COLO668 (cell line): ENCODE results near the gene NTN5.
"Not testable (repeated sequence)": the region's sequence is repeated elsewhere in the genome, so short reads cannot be mapped to it uniquely, and the experiment has no call there.

Experiments used
- DNase-seq: peaks from one replicate; lab custom pipeline; 2025; ENCODE audit not compliant: unreplicated experiment; lab: John Stamatoyannopoulos, UW

Gene NTN5

GRCh38 chr19:48645620-48646000 lies 27.2 kb downstream of the NTN5 start:
- DNase-seq, result no peak

DNA sequence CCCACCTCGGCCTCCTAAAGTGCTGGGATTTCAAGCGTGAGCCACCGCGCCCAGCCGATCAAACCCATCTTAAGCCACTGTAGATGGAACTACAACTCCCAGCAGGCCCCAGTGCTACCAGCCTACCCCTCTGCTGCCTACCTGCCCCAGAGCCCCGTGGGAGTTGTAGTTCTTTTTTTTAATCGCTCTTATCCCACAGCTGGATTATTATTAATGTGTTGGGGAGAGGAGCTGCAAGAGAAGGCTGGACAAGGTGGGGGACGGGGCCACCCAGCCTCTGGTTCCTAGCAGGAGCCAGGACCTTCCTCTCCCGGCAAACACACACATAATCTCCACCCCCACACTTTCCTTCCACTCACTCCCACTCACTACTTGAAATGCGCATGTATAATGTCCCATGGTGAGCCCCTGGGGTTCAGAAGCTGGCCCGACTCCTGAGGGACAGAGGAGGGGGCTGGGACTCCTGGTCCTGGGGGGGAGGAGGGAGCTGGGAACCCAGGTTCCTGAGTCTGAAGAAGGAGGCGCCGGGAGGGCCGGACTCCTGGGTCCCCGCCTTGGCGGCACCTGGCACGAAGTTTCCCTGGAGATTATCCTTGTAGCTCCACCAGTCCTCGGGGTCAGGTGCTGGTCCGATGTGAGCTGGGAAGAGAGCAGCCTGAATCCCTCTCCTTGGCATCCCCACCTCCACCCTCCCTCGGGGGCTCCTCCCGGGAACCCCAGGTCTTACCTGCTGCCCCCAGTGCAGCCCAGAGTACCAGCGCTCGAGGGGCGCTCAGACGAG lies 27.8 kb downstream of the NTN5 start:
- peak; percentile 62 for DNase-seq

- DNase-seq, result no peak
Observed at GRCh38 chr19:48644355-48644754, 28.5 kb downstream of the NTN5 start.

DNA sequence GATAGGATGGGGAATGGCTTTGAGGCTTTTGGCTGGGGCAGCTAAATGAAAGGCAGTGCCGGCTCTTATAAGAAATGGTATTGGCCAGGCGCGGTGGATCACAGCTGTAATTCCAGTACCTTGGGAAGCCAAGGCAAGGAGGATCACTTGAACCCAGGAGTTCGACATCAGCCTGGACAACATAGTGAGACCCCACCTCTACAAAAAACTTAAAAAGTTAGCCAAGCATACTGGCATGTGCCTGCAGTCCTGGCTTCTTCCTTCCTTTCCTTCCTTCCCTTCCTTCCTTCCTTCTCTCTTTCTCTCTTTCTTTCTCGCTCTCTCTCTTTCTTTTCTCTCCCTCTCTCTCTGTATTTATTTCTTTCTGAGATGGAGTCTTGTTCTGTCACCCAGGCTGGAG lies 30.0 kb downstream of the NTN5 start:
- no peak for DNase-seq

- DNase-seq, result no peak
Observed at GRCh38 chr19:48641850-48642249, 31.0 kb downstream of the NTN5 start.

DNA sequence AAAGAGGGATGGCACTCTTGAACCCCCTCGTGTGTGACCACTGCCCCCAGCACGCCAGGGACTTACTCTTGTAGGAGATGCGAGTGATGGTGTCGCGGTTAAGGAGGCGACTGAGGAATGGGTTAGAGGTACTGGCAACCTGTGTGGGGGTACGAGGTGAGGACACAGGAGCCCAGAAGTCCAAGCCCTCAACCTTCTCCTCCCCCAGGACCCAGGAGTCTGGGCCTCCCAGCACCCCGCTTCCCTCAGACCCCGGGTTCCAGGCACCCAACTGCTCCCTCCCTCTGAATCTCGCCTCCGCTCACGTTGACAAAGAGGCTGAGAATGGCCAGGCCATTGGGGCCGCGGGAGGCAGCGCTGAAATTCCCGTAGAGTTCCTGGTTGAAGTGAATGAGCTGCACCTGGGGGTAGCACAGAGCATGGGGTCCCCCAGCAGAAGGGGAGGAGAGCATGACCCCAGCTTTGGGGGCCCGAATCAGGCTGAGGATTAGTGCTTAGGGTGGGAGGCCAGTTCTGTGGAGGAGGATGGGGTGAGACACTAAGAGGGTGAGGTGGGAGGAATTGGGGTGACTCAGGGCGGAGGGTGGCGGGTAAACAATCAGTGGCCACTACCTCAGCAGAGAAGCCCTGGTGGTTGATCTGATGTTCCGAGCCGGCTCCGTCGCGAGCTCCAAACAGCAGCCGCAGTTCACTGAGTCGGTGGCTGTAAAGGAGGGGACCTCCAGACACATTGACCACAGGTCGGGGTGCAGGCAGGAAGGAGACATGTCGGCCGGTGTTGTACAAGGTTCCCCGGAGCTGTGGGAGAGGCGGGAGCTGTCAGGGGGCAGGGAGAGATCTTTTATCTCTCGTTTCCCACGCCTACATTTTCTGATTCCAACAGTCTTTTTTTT lies 33.1 kb downstream of the NTN5 start:
- DNase-seq, result no peak

GRCh38 chr19:48638831-48639381 lies 33.9 kb downstream of the NTN5 start:
- DNase-seq, result no peak

DNA sequence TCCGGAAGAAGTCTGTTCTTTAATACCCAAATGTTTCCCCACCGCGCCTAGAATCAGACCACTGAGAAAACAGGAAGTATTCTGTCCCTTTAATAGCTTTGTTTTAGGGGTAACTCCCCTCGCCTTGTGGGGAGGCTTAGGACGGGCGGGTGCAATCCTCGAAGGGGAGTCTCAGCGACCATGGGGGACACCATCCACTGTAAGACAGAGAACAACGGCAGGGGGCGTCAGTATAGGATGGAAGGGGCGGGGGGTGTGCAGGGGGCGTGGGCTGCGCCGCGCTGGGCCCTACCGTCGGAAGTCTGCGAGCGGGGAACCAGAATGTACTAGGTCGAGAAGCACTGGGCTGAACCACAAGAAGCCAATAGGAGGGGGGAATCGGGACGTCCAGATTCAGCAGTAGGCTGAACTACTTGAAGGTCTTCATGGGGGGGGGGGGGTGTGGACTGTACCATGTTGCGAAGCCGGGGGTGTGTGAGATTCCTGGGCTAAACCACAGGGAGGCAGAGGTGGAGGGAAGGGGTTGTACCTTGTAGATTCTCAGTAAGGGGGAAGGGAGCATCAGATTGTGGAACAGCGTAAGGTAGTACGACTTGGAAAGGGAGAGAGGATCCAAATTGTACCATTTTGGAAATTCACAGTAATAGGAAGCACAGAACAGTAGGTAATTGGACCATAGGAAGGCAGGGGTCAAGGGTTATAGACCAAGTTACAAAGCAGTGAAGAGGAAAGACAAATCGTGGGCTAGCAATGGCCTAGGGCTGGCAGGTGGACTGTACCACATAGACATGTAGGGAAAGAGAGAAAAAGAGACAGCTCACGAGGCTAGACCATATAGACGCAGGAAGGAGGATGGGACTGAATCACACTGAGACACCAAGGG lies 34.6 kb downstream of the NTN5 start:
- DNase-seq, result peak; percentile 63

DNA sequence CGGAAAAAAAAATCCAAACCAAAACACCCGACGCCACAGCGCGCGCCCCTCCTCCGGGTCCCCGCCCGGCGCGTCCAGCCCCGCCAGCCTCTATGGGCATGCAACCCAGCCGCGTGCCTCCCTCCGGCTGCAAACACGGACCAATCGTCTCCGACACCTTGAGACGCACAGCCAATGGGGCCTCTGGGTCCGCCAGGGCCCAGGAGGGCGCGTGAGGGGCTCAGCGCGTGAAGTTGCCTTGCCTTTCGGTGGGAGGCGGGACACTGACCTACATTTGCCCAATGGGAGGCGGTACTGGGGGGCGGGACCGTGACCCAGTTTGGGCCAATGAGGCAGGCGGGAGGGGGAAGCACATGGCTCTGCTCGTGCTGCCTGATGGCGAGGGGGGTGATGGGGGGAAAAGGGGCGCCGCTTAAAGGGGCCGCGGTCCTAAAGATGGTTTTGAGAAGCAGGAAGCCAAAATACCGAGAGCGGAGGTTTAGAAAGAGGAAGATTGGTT lies 35.3 kb downstream of the NTN5 start:
- peak; percentile 94 for DNase-seq

GRCh38 chr19:48636859-48637448 lies 35.9 kb downstream of the NTN5 start, which contains the start of gene DBP:
Gene DBP (minus strand): TSS chr19:48637379. CDS start chr19:48636994, 385 bp downstream.
- DNase-seq, result peak; percentile 57

DNA sequence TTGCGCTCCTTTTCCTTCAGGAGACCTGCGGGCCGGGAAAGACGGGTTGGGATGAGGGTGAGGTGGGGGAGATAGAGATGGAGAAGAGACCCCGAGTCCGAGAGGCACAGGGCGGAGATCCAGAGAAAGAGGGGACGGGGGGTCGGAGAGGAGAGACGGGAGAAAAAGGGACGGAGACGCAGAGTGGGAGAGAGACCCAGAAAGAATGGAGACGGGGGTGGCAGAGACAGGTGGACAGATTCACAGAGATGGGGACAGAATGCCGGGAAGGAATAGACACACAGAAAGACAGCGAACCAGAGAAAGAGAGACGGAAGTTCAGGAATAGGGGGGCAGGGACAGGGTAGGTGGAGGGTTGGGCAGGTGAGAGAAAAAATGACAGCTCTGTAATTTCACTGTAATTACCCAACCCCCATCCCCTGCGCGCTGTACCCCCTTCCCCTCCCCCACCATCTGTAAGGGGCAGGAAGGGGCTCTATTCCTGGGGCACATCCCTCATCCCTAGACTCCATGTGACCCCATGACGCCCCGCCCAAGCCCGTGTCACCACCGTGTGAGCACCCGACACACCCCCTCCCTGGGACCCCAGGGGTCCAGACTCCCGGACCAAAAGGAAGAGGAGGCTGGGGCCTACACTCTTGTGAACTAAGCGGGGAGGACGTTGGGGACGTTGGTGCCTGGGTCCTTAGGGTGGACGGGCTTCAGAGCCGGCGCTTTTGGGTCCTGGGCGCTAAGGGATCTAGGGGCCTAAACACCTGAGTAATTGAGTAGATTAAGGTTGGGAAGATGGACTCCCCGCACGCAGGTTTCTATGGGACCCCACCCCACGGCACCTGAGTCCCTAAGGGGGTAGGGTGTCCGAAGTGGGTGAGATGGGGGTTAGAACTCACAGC lies 36.6 kb downstream of the NTN5 start:
- peak; percentile 32 for DNase-seq

GRCh38 chr19:48635263-48635965 lies 37.4 kb downstream of the NTN5 start:
- peak; percentile 83 for DNase-seq

DNA sequence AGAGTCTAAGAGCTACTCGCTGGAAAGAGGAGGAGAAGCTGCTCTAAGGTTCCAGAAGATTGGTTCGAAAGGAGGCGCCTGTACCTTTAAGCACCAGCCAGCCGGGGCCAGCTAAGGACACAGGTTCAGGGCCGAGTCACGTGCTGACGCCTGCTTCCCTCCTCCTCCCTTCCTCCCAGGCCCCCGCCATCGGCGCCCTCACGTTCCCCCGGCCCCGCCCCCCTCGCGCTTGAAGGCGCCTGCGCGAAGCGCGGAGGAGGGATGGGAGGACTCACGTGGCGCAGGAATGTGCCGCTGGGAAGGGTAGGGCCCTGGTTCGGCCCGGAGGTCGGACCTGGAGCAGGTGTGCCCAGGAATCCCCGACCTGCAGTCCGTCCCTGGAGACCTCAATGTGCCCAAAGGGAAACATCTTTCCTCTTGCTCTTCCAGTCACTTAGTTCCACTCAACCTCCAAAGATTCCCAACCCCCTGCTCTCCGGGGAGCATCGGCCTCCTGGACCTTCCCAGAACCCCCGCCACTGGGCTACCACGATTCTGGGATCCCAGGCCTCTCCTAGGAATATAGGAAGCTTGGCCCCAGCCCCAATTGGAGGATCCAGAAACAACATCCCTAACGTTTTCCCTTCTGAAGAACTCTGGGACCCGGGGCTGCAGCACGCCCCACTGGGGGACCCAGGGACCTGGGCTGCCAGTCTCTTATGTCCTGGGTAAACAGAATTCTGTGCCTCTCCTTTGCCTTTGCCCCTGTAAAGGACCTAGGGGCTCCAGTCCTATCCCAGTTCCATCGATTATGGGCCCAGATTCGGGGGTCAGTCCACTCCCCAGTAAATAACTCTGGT lies 38.2 kb downstream of the NTN5 start:
- DNase-seq, result peak; percentile 98

GRCh38 chr19:48634036-48634342 lies 38.8 kb downstream of the NTN5 start:
- DNase-seq, result no peak

- no peak for DNase-seq
Observed at GRCh38 chr19:48633148-48634035, 39.4 kb downstream of the NTN5 start.

- no peak for DNase-seq
Observed at GRCh38 chr19:48632692-48633147, 40.1 kb downstream of the NTN5 start.

DNA sequence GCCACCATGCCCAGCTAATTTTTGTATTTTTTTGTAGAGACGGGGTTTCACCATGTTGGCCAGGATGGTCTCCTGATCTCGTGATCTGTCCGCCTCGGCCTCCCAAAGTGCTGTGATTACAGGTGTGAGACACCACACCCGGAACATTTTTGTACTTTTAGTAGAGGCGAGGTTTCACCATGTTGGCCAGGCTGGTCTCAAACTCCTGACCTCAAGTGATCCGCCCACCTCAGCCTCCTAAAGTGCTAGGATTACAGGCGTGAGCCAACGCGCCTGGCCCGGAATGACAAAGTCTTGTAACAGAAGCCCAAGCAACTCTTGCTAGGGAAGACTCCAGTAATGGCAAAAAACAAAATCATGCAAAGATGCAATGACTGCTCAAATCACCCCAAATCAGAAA lies 40.5 kb downstream of the NTN5 start:
- not testable (repeated sequence) for DNase-seq
